ENCODE measurements around the gene AP1B1.

DNA sequence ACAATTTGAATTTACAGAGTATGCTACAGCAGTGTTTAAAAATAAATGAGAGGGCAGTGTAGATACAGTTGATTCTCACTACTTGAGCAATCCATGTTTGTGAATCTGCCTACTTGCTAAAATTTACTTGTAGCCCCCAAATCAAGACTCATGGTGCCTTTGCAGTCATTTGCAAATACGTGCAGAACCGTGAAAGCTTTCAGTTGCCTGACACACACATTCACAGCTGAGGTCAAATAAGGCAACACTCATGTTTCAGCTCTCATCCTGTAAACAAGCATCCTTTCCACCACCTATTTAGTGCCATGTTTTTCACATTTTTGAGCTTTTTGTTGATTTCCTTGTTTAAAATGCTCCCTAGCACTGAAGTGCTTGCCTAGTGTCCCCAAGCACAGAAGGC, 40.3 kb downstream of the AP1B1 start:
- TF ChIP-seq CTCF (conservative IDR thresholded peaks at IDR 0.05), result no peak
- no peak for TF ChIP-seq ZFX (IDR thresholded peaks at IDR 0.05)
